IMR-90 (cell line): ENCODE results near the gene ISG20. TPM values are rescaled to one million over a fixed set of nuclear protein-coding genes. Genes with fewer than 3 reads are reported as not detected.

Source experiments
- ATAC-seq: fragments of 200-7000 bp; cut with Tn5 transposase; 2 replicates; pipeline ENCODE4 v1.9.1; 2020; ENCODE audit warnings: low read depth, mild to moderate bottlenecking, moderate library complexity
- BruUV-seq: library from RNA; stranded (reverse); fragments of 400-500 nt; replicated peaks from 2 replicates; lab custom pipeline; 2021; lab: Mats Ljungman, UMichigan
- CTCF ChIA-PET: fragments of 300-600 bp; formaldehyde crosslinking; extraction: SDS; loops from one replicate; lab custom pipeline; 2021; ENCODE audit warnings: antibody characterized with exemption; lab: Yijun Ruan, JAX
- POLR2A ChIA-PET: fragments of 300-600 bp; sonication (Branson Sonifier 250); formaldehyde crosslinking; loops from one replicate; lab custom pipeline; 2022; ENCODE audit warnings: antibody characterized with exemption; ENCODE audit not compliant: unreplicated experiment; lab: Charles Lee
- DNase-seq: peaks from one replicate; pipeline ENCODE4 v3.0.0; 2013
- H2AFZ ChIP-seq: replicated peaks from 2 replicates; pipeline ENCODE3; 2013; ENCODE audit warnings: low read length, mild to moderate bottlenecking; ENCODE audit not compliant: poor library complexity
- H2AK5ac ChIP-seq: 2 replicates; pipeline ENCODE4 v1.6.1; 2013; ENCODE audit warnings: low read depth, low read length, inconsistent platforms
- H2AK9ac ChIP-seq: replicated peaks from 2 replicates; pipeline ENCODE3; 2013; ENCODE audit warnings: mild to moderate bottlenecking, low read depth, low read length, moderate library complexity; ENCODE audit not compliant: poor library complexity
- H2BK120ac ChIP-seq: 2 replicates; pipeline ENCODE4 v1.6.1; 2013; ENCODE audit warnings: low read depth, low read length, inconsistent platforms
- H2BK15ac ChIP-seq: 3 replicates; pipeline ENCODE4 v1.6.1; 2013; ENCODE audit warnings: low read depth, low read length, inconsistent platforms
- H2BK20ac ChIP-seq: 2 replicates; pipeline ENCODE4 v1.6.1; 2013; ENCODE audit warnings: low read depth, mild to moderate bottlenecking, inconsistent platforms, low read length, moderate library complexity
- H2BK5ac ChIP-seq: 2 replicates; pipeline ENCODE4 v1.6.1; 2013; ENCODE audit warnings: mild to moderate bottlenecking, low read depth, low read length, inconsistent platforms; ENCODE audit not compliant: poor library complexity, severe bottlenecking
- H3K14ac ChIP-seq: replicated peaks from 2 replicates; pipeline ENCODE4 v1.6.1; 2013; ENCODE audit warnings: low read depth, low read length, inconsistent platforms
- H3K18ac ChIP-seq: 2 replicates; pipeline ENCODE4 v1.6.1; 2013; ENCODE audit warnings: low read depth, low read length, control low read depth
- H3K23ac ChIP-seq: 2 replicates; pipeline ENCODE4 v1.6.1; 2013; ENCODE audit warnings: low read depth, low read length, inconsistent platforms
- H3K27ac ChIP-seq: 2 replicates; pipeline ENCODE4 v1.5.1; 2013; ENCODE audit warnings: mild to moderate bottlenecking, control low read depth, low read length; ENCODE audit not compliant: insufficient read depth
- H3K27me3 ChIP-seq: 2 replicates; pipeline ENCODE4 v1.6.1; 2013; ENCODE audit warnings: low read length; ENCODE audit not compliant: control insufficient read depth, insufficient read depth
- H3K36me3 ChIP-seq: 2 replicates; pipeline ENCODE4 v1.6.1; 2013; ENCODE audit warnings: low read length, mixed read lengths; ENCODE audit not compliant: control insufficient read depth, insufficient read depth
- H3K4ac ChIP-seq: 2 replicates; pipeline ENCODE4 v1.6.1; 2013; ENCODE audit warnings: low read depth, low read length, inconsistent platforms
- H3K4me1 ChIP-seq: 2 replicates; pipeline ENCODE4 v1.6.1; 2013; ENCODE audit warnings: low read length, mixed read lengths; ENCODE audit not compliant: control insufficient read depth, insufficient read depth
- H3K4me2 ChIP-seq: 2 replicates; pipeline ENCODE4 v1.6.1; 2013; ENCODE audit warnings: low read depth, mild to moderate bottlenecking, control low read depth, low read length, moderate library complexity
- H3K4me3 ChIP-seq: 2 replicates; pipeline ENCODE4 v1.5.1; 2013; ENCODE audit warnings: low read depth, mild to moderate bottlenecking, control low read depth, low read length, moderate library complexity; ENCODE audit not compliant: insufficient read depth
- H3K56ac ChIP-seq: 2 replicates; pipeline ENCODE4 v1.6.1; 2013; ENCODE audit warnings: low read length, inconsistent platforms; ENCODE audit not compliant: insufficient read depth; ENCODE audit errors: extremely low read depth
- H3K79me1 ChIP-seq, 2 experiments: 2 replicates each; pipeline ENCODE4 v1.6.1; 2013; ENCODE audit warnings: low read length in 2 of 2, inconsistent platforms in 1 of 2, low read depth in 1 of 2
- H3K9ac ChIP-seq: 2 replicates; pipeline ENCODE4 v1.6.1; 2013; ENCODE audit warnings: low read depth, low read length, control low read depth
- H3K9me1 ChIP-seq: 2 replicates; pipeline ENCODE4 v1.6.1; 2013; ENCODE audit warnings: low read length, inconsistent platforms; ENCODE audit not compliant: insufficient read depth
- H3K9me3 ChIP-seq: 2 replicates; pipeline ENCODE4 v1.6.1; 2013; ENCODE audit warnings: low read length; ENCODE audit not compliant: control insufficient read depth, insufficient read depth
- H4K20me1 ChIP-seq: 2 replicates; pipeline ENCODE4 v1.6.1; 2013; ENCODE audit warnings: low read length, inconsistent platforms; ENCODE audit not compliant: insufficient read depth
- H4K5ac ChIP-seq: 2 replicates; pipeline ENCODE4 v1.6.1; 2013; ENCODE audit warnings: mild to moderate bottlenecking, low read depth, low read length, control low read depth
- H4K8ac ChIP-seq, 2 experiments: 2 replicates each; pipeline ENCODE4 v1.6.1; 2013; ENCODE audit warnings: low read depth in 2 of 2, low read length in 2 of 2, control low read depth in 1 of 2, inconsistent platforms in 1 of 2
- H4K91ac ChIP-seq: 2 replicates; pipeline ENCODE4 v1.6.1; 2013; ENCODE audit warnings: low read depth, low read length, inconsistent platforms; ENCODE audit not compliant: insufficient read depth
- MAZ ChIP-seq: IDR thresholded peaks from 2 replicates; pipeline ENCODE4 v1.6.1; 2012; ENCODE audit warnings: low read depth, mild to moderate bottlenecking, low read length, improper control_type of control experiment, moderate library complexity, borderline replicate concordance
- POLR2A ChIP-seq: IDR thresholded peaks from 2 replicates; pipeline ENCODE4 v1.6.1; 2012; ENCODE audit warnings: mild to moderate bottlenecking, low read depth, low read length
- WGBS, 2 experiments: methylation state at CpG; one replicate each; pipeline versions ENCODE4 v1.1.5 to v1.1.7; 2013; ENCODE audit warnings: missing lambda C conversion rate in 2 of 2; ENCODE audit not compliant: insufficient read length in 1 of 2; ENCODE audit errors: extremely low coverage in 2 of 2; 5-methylcytosine and 5-hydroxymethylcytosine counted together
- dilution Hi-C: fragments of 300-500 bp; cut with HindIII; formaldehyde crosslinking; loops from one replicate; pipeline ENCODE4 v1.14.3; 2018; ENCODE audit warnings: low sequenced_read_pairs; ENCODE audit not compliant: unreplicated experiment
- in situ Hi-C: fragments of 300-500 bp; cut with MboI; formaldehyde crosslinking; loops from 3 replicates; pipeline ENCODE4 v1.14.3; 2019; ENCODE audit warnings: low sequenced_read_pairs, inconsistent platforms, mixed read lengths
- intact Hi-C: fragments of 100-400 bp; cut with micrococcal nuclease; formaldehyde crosslinking; loops from 2 replicates; pipeline ENCODE4 v1.10.0; 2022
- polyA plus RNA-seq, 3 experiments: library from polyadenylated mRNA; depleted of rRNA; stranded (reverse); fragments of >200 nt; gene quantifications; 2 replicates each; pipeline ENCODE4 v1.2.3, GENCODE V29; 2012; ENCODE audit warnings: low replicate concordance in 1 of 3
- total RNA-seq: library from RNA; depleted of rRNA; stranded (reverse); fragments of >200 nt; gene quantifications from 2 replicates; pipeline ENCODE4 v1.2.3, GENCODE V29; 2012

The ISG20 gene
- total and polyA plus RNA-seq, 2 of the 4 experiments (the other 2 are of a cell fraction), result 0.72 to 1.2 TPM

GRCh38 chr15:88622605-88622975 lies 16.2 kb upstream of the ISG20 start:
- POLR2A ChIA-PET, result interaction anchor here (0.6 kb wide), 1 partner anchor 16 kb away, joined by 4 read pairs; no protein-coding TSS in a partner anchor

More at GRCh38 chr15:88622605-88622975, 16.2 kb upstream of the ISG20 start:
- CTCF ChIA-PET, result no interaction called here
- Histone ChIP-seq H2BK15ac (no peak overlapping the region), H3K27me3 (no peaks in the 10 kb centered on the region), H3K14ac (peak overlapping the region; percentile 99), H2AFZ (no peak overlapping the region), H2AK9ac (no peak overlapping the region), H2BK5ac (peak overlapping the region; percentile 96), H3K4me1 (peaks cover 21% of the 10 kb centered on the region), H2AK5ac (0 out of 2 replicates have a peak overlapping the region, but pooled peaks have one; percentile 98), H3K9me1 (peaks cover 19% of the 10 kb centered on the region), H3K4ac (peak overlapping the region; percentile 94; the same call in 1 of the 2 replicates), H3K79me1 (peaks cover 3 to 39% of the 10 kb centered on the region in 2 experiments; a peak in 3 of 4 replicates), H3K4me2 (peak overlapping the region; percentile 95), H3K4me3 (peak overlapping the region; percentile 73), H2BK20ac (no peak overlapping the region), H2BK120ac (no peak overlapping the region), H3K56ac (peak overlapping the region; percentile 99), H3K36me3 (peaks cover 19% of the 10 kb centered on the region), H4K5ac (no peak overlapping the region), H4K20me1 (peaks cover 60% of the 10 kb centered on the region), H3K9ac (peak overlapping the region; percentile 94), H3K18ac (no peak overlapping the region; the same call in 1 of the 2 replicates), H3K23ac (peak overlapping the region; percentile 99), H3K27ac (peak overlapping the region; percentile 91), H3K9me3 (no peaks in the 10 kb centered on the region), H4K91ac (no peak overlapping the region; the same call in 1 of the 2 replicates), H4K8ac (peak overlapping the region in 1 of 2 experiments; percentile 43; a peak in 3 of 4 replicates)
- in situ Hi-C loops (no loop called here), dilution Hi-C loops (no loop called here), intact Hi-C loops (no loop called here)
- DNase-seq (no peak), ATAC-seq (no peak)
- WGBS, 2 experiments, result no CpG with 5 or more reads among the region's 5 CpGs
- BruUV-seq, result no TSS peak
- TF ChIP-seq POLR2A (peak; percentile 67), MAZ (no peak)
